Retinal pigment epithelial cell (primary cell): ENCODE data around the gene TRPC1.

Experiments
- DNase-seq: peaks from one replicate; pipeline ENCODE4 v3.0.0-alpha.2; 2010; ENCODE audit warnings: low read depth
- H3K4me3 ChIP-seq: 2 replicates; pipeline ENCODE4 v1.5.1; 2011; ENCODE audit warnings: mild to moderate bottlenecking, low read length, control low read depth, moderate library complexity
- CTCF ChIP-seq: conservative IDR thresholded peaks from 2 replicates; pipeline ENCODE4 v1.5.1; 2011; ENCODE audit warnings: low read depth, low read length, control low read depth, inconsistent platforms

TRPC1 gene

GRCh38 chr3:142850395-142851023 is 126.7 kb downstream of the TRPC1 start:
- DNase-seq, result peak; percentile 65
- H3K4me3 ChIP-seq, result no peak overlapping the region
- no peak for TF ChIP-seq CTCF

- no peak for TF ChIP-seq CTCF
- DNase-seq, result no peak
- H3K4me3 ChIP-seq, result no peak overlapping the region
Observed at GRCh38 chr3:142852009-142852408, 128.2 kb downstream of the TRPC1 start.

- peak; percentile 77 for DNase-seq
- peak; percentile 12 for TF ChIP-seq CTCF
Observed at GRCh38 chr3:142853270-142854168, 129.7 kb downstream of the TRPC1 start.

GRCh38 chr3:142857056-142857455 is 133.2 kb downstream of the TRPC1 start:
- peak; percentile 71 for TF ChIP-seq CTCF
- no peak overlapping the region for H3K4me3 ChIP-seq
- DNase-seq, result peak; percentile 52

More at GRCh38 chr3:142853270-142854168, 129.7 kb downstream of the TRPC1 start:
- no peak overlapping the region for H3K4me3 ChIP-seq
